ENCODE data around the gene SPATA6L.

SPATA6L gene

GRCh38 chr9:4584636-4585035, 81.6 kb downstream of the SPATA6L start:
- no peak for DNase-seq (ENCODE audit: low read depth)

DNA sequence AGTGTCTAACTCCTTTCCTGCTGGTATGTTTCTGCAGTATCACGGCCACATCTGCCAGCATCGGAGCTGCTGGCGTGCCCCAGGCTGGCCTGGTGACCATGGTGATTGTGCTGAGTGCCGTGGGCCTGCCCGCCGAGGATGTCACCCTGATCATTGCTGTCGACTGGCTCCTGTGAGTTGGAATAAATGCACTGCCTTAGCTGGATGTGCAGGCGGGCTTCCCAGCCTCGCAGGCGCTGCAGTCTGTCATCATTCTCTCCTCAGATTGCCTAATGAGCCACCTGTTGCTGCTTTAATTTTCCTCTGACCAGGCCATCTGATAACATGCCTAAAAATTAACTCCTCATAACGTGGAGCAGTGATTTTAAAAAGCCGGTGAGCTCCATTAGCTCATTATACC, 83.3 kb downstream of the SPATA6L start:
- DNase-seq (ENCODE audit: low read depth) = no peak

DNA sequence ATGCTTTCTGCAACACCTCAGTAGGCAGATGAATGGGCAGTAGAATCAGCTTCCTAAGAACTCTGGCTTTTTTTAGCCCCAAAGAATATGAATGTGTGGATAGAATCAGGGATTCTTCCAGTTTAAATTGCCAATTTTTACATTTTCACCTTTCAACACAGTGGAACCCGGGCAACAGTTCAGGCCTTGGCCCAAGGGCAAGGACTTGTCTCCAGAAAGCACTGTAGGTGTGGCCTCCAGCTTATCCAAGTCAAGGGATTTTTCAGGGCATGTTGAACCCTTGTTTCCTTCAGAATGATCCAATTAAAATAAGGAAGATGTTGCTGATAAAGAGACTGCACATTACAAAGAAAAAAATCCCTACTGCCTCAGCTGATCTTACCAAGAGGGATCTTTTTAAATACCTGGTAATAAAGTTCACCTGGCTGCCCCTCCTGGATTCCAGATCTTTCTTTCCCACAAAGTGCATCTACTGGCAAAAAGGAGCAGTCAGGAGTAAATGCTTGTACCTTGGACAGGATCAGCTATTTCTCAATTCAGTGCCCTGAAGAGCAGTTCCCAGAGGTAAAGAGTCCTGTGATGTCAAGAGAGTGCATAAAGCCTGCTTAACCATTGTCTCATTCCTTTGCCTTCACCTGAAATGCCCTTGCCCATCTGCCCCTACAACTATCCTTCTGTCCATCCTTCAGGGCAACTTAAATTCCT, 84.3 kb downstream of the SPATA6L start:
- DNase-seq (ENCODE audit: low read depth) = no peak

GRCh38 chr9:4581035-4581760, 85.1 kb downstream of the SPATA6L start:
- no peak for DNase-seq (ENCODE audit: low read depth)

GRCh38 chr9:4579001-4579400, 87.3 kb downstream of the SPATA6L start:
- no peak for DNase-seq (ENCODE audit: low read depth)

DNA sequence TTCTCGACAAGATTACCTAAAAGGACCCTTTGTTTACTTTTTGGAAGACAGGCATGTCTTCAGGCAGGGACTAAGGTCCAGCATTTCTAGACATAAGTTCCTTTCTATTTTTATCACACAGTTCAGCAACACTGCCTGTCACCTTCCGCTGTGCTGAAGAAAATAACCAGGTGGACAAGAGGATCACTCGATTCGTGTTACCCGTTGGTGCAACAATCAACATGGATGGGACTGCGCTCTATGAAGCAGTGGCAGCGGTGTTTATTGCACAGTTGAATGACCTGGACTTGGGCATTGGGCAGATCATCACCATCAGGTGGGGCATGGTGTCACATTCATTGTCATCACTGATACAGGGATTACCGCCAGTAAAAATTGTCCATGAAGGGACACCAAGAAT, 89.8 kb downstream of the SPATA6L start:
- DNase-seq (ENCODE audit: low read depth) = no peak

- DNase-seq (ENCODE audit: low read depth) = no peak
Measured at GRCh38 chr9:4575997-4576396, 90.3 kb downstream of the SPATA6L start.

- DNase-seq (ENCODE audit: low read depth) = no peak
Measured at GRCh38 chr9:4574657-4575243, 91.5 kb downstream of the SPATA6L start.

GRCh38 chr9:4573634-4574389, 92.5 kb downstream of the SPATA6L start:
- DNase-seq (ENCODE audit: low read depth) = no peak

GRCh38 chr9:4573176-4573575, 93.1 kb downstream of the SPATA6L start:
- no peak for DNase-seq (ENCODE audit: low read depth)

GRCh38 chr9:4572184-4572826, 94.0 kb downstream of the SPATA6L start:
- no peak for DNase-seq (ENCODE audit: low read depth)

GRCh38 chr9:4569101-4569500, 97.2 kb downstream of the SPATA6L start:
- no peak for DNase-seq (ENCODE audit: low read depth)

- no peak for DNase-seq (ENCODE audit: low read depth)
Measured at GRCh38 chr9:4567601-4568000, 98.7 kb downstream of the SPATA6L start.

GRCh38 chr9:4566806-4567205, 99.5 kb downstream of the SPATA6L start:
- no peak for DNase-seq (ENCODE audit: low read depth)

GRCh38 chr9:4563105-4563504, 103.2 kb downstream of the SPATA6L start:
- no peak for DNase-seq (ENCODE audit: low read depth)

DNA sequence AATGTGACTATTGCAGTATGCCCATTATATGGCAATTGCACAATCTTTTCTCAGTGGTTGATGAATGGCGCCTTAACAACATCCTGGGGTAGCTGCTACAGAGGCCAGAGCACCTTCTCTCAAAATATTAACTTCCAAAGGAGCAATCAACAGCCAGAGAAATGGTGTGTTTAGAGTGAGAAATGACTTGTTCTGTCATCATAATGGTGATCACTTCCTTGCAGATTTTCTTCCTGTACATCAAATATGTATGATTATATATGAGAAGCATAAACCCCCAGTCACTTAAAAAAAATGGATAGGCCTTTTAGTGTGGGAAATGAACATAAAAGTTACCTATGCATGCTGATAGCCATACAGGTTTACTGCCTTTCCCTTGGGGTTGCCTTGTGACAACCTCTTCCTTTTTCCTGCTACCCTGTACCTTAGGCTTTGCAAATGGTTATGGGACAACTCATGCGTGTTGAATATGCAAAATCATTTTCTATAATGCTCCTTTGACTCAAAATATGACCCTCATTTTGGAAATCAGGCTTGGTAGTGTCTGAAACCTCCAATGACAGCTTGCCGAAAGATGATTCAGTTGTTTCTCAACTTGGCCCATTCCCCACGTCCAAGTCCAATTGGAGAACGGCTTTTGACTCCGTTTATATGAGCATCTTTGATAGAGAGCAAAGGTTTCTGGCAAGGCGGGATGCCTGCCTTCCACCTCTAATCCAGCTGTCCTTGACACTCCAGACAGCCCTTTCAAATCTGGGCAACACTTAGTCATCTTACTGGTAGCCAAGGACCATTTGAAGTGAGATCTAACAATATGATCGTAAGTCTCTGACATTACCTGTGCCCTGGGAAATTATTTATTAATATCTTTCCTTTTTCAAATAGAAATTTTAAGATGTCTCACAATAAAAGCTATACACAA, 106.8 kb downstream of the SPATA6L start:
- no peak for DNase-seq (ENCODE audit: low read depth)

GRCh38 chr9:4558371-4558998, 107.8 kb downstream of the SPATA6L start:
- no peak for DNase-seq (ENCODE audit: low read depth)

DNA sequence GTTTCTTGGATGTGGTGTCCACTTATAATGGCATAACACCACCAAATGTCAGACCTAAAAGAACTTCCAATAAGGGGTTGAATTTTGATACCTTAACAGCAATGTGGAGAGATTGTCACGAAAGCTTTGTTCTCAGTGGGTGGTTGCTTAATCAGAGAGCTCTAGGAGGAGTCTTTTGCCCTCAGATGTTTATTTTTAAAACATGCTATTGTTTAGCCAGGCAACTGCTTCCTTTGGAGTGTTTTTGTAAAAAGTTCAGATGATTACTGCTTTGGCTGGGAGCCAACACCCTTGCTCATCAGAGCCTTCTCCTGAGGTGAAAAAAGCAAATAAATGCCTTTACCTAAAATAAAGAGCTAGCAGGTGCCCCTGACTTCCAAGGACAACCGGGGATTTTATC, 111.0 kb downstream of the SPATA6L start:
- no peak for DNase-seq (ENCODE audit: low read depth)

DNA sequence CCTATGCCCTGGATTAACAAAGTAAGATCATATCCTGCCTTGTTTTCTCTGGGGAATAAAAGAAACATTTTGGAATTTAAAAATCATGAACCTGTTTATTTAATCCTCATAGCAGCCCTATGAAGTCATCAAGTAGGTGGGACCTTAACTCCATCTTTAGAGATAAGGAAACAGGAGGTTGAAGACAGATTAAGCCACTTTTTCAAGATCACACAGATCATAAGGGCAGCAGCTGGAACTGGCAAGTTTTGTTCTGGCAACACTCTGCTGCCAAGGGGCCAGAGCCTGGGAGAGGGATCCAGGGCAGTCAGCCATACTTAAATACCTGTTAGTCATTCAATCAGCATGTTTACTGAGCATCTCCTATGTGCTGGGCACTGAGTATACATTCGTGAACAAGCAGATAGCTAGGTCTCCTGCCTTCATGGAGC, 112.3 kb downstream of the SPATA6L start:
- no peak for DNase-seq (ENCODE audit: low read depth)

GRCh38 chr9:4550777-4551484, 115.3 kb downstream of the SPATA6L start:
- no peak for DNase-seq (ENCODE audit: low read depth)

Data from GM04504 (cell line).